ENCODE data around the gene OBP2B.
"Not testable (repeated sequence)": the region's sequence is repeated elsewhere in the genome, so short reads cannot be mapped to it uniquely, and the experiment has no call there.

Gene OBP2B, protein sequence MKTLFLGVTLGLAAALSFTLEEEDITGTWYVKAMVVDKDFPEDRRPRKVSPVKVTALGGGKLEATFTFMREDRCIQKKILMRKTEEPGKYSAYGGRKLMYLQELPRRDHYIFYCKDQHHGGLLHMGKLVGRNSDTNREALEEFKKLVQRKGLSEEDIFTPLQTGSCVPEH
- long read RNA-seq: 0 reads

DNA sequence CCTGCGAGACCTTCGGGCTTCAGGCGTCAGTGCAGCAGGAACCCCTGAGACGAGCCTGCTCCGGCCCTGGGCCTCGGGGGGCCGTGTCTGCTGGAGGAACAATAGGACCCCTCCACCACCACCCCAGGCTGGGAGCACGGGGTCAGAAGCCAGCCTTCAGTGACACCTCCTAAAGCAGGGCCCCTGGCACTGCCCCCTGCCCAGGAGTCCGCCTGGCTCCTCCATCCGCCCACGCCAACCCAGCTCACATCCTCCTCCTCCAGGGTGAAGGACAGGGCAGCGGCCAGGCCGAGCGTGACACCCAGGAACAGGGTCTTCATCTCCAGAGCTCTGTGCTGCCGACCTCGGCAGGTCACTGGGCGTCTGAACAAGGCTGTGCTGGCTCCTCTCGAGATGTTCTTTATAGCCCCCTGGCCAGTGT is at the start of gene OBP2B:
Gene OBP2B, minus strand, starts transcription at position 371 of the 421 bp plus-strand sequence. Its CDS starts 51 bp downstream, at position 320.
- H3K27me3 ChIP-seq (ENCODE audit: insufficient read depth, poor library complexity, severe bottlenecking); H3K27ac ChIP-seq (replicated peaks); DNase-seq (ENCODE audit: low read depth in 1 of 2, low spot score in 1 of 2); H3K4me3 ChIP-seq (replicated peaks; ENCODE audit: insufficient read depth, low read length): not testable (repeated sequence)

DNA sequence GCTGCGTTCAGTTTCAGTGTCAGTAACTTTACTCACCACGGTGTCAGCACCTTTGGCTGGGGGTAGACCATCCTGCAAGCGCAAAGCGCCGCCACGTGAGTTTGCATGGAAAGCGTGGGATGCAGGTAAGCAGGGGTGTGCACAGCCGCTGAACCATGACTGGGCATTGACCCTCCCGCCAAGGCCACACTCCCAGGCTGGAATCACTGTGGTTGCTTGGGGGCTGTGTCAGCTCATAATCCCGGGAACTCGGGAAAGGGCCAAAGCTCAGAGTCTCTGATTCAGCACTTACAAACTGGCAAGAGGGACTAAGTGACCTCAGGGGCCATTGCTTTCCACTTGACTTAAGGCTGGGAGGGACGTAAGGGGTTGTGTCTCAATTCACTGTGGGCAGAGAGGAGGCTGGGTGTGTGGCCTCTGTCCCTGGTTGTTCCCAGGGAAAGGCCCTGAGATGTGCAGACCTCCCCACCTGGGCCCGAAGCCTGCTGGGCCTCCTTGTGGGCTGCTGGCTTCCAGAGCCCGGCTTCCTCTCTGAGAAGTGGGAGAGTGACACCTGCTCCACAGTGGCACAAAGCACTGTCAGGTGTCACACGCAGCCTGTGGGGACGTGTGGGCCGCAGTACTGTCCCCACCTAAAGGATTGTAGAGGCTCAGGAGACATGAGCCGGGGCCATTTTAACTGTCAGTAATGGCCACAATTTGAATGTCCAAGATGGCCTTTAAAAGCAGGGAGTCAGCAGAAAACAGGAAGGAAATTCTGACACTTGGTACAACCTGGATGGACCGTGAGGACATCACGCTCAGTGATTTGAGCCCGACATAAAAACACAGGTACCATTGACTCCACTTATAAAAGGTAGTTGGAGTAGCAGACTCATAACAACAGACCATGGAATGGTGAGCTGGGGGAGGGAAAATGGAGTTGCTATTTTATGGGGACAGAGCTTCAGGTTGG is 49.3 kb upstream of the OBP2B start:
- no peaks in the 10 kb centered on the region for H3K27me3 ChIP-seq (ENCODE audit: insufficient read depth, poor library complexity, severe bottlenecking)
- H3K27ac ChIP-seq (replicated peaks): no peak overlapping the region
- TF ChIP-seq SPI1 (IDR thresholded peaks at IDR 0.05; ENCODE audit: borderline replicate concordance, low read depth): no peak
- TF ChIP-seq, protein P1, sequence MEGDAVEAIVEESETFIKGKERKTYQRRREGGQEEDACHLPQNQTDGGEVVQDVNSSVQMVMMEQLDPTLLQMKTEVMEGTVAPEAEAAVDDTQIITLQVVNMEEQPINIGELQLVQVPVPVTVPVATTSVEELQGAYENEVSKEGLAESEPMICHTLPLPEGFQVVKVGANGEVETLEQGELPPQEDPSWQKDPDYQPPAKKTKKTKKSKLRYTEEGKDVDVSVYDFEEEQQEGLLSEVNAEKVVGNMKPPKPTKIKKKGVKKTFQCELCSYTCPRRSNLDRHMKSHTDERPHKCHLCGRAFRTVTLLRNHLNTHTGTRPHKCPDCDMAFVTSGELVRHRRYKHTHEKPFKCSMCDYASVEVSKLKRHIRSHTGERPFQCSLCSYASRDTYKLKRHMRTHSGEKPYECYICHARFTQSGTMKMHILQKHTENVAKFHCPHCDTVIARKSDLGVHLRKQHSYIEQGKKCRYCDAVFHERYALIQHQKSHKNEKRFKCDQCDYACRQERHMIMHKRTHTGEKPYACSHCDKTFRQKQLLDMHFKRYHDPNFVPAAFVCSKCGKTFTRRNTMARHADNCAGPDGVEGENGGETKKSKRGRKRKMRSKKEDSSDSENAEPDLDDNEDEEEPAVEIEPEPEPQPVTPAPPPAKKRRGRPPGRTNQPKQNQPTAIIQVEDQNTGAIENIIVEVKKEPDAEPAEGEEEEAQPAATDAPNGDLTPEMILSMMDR (IDR thresholded peaks at IDR 0.05; ENCODE audit: insufficient read depth, low read length): no peak
- TF ChIP-seq, protein P2, sequence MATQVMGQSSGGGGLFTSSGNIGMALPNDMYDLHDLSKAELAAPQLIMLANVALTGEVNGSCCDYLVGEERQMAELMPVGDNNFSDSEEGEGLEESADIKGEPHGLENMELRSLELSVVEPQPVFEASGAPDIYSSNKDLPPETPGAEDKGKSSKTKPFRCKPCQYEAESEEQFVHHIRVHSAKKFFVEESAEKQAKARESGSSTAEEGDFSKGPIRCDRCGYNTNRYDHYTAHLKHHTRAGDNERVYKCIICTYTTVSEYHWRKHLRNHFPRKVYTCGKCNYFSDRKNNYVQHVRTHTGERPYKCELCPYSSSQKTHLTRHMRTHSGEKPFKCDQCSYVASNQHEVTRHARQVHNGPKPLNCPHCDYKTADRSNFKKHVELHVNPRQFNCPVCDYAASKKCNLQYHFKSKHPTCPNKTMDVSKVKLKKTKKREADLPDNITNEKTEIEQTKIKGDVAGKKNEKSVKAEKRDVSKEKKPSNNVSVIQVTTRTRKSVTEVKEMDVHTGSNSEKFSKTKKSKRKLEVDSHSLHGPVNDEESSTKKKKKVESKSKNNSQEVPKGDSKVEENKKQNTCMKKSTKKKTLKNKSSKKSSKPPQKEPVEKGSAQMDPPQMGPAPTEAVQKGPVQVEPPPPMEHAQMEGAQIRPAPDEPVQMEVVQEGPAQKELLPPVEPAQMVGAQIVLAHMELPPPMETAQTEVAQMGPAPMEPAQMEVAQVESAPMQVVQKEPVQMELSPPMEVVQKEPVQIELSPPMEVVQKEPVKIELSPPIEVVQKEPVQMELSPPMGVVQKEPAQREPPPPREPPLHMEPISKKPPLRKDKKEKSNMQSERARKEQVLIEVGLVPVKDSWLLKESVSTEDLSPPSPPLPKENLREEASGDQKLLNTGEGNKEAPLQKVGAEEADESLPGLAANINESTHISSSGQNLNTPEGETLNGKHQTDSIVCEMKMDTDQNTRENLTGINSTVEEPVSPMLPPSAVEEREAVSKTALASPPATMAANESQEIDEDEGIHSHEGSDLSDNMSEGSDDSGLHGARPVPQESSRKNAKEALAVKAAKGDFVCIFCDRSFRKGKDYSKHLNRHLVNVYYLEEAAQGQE (IDR thresholded peaks at IDR 0.05; ENCODE audit: insufficient replicate concordance, low read depth): no peak
- no peak for TF ChIP-seq GABPA (IDR thresholded peaks at IDR 0.05; ENCODE audit: low read depth)
- TF ChIP-seq POLR2AphosphoS5 (IDR thresholded peaks at IDR 0.05; ENCODE audit: low read depth): no peak
- H3K4me3 ChIP-seq (replicated peaks; ENCODE audit: insufficient read depth, low read length): no peak overlapping the region
- no peak for DNase-seq (ENCODE audit: low read depth in 1 of 2, low spot score in 1 of 2)

DNA sequence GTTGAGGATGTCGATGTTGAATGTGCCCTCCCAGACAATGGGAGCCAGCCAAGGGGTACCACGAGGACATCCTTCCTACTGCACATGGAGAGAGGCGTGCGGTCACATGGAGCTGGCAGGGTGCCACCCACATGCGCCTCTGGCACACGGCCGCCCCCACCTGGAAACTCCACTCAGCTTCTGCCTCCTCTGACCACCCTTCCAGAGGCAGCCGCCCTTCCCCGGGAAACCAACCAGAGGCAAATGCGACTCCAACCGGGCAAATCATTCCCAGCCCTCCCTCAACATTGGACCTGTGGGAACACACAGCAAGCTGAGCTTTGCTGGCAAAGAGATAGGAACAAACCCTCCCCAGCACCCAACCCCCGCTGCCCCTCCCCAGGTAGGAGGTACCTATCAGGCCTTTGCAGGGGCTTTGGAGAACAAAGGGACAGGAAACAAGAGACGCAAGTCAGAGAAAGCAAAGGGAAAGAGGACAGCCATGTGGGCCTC is 48.5 kb upstream of the OBP2B start:
- TF ChIP-seq, protein P1 (IDR thresholded peaks at IDR 0.05; ENCODE audit: insufficient read depth, low read length): no peak
- TF ChIP-seq GABPA (IDR thresholded peaks at IDR 0.05; ENCODE audit: low read depth) (no peak), POLR2AphosphoS5 (IDR thresholded peaks at IDR 0.05; ENCODE audit: low read depth) (no peak)
- TF ChIP-seq, protein P2 (IDR thresholded peaks at IDR 0.05; ENCODE audit: insufficient replicate concordance, low read depth): no peak
- no peak for DNase-seq (ENCODE audit: low read depth in 1 of 2, low spot score in 1 of 2)
- Histone ChIP-seq H3K27ac (replicated peaks) (no peak overlapping the region), H3K27me3 (ENCODE audit: insufficient read depth, poor library complexity, severe bottlenecking) (no peaks in the 10 kb centered on the region), H3K4me3 (replicated peaks; ENCODE audit: insufficient read depth, low read length) (no peak overlapping the region)

DNA sequence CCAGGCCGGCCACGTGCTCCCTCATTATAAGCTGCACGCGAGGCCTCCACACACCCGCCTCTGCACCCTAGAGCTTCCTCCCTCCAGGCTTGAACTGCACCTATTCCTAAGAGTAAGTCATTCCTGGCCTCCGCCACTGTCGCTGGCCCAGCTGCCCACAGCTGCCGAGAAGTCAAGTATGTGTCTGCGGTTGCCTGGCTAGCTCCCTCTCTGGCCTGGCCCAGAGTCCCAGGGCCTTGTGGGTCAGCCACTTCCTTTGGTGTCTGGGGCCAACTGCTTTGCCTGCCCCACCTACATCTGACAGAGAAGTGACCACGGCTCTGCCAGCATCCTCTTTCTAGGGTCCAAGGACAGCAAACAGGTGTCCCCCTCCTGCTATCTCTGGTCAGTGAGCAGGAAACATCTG is 47.6 kb upstream of the OBP2B start:
- TF ChIP-seq SPI1 (IDR thresholded peaks at IDR 0.05; ENCODE audit: borderline replicate concordance, low read depth) (no peak), GABPA (IDR thresholded peaks at IDR 0.05; ENCODE audit: low read depth) (no peak), POLR2AphosphoS5 (IDR thresholded peaks at IDR 0.05; ENCODE audit: low read depth) (no peak)
- TF ChIP-seq, protein P2 (IDR thresholded peaks at IDR 0.05; ENCODE audit: insufficient replicate concordance, low read depth): no peak
- TF ChIP-seq, protein P1 (IDR thresholded peaks at IDR 0.05; ENCODE audit: insufficient read depth, low read length): no peak
- no peak for DNase-seq (ENCODE audit: low read depth in 1 of 2, low spot score in 1 of 2)
- H3K27ac ChIP-seq (replicated peaks): no peak overlapping the region
- H3K4me3 ChIP-seq (replicated peaks; ENCODE audit: insufficient read depth, low read length): no peak overlapping the region
- no peaks in the 10 kb centered on the region for H3K27me3 ChIP-seq (ENCODE audit: insufficient read depth, poor library complexity, severe bottlenecking)

All from HL-60 (cell line).